ENCODE results near the gene ALG12.
A peak's percentile ranks its signal among the peaks of the same experiment; 100 is the strongest.

Gene ALG12

DNA sequence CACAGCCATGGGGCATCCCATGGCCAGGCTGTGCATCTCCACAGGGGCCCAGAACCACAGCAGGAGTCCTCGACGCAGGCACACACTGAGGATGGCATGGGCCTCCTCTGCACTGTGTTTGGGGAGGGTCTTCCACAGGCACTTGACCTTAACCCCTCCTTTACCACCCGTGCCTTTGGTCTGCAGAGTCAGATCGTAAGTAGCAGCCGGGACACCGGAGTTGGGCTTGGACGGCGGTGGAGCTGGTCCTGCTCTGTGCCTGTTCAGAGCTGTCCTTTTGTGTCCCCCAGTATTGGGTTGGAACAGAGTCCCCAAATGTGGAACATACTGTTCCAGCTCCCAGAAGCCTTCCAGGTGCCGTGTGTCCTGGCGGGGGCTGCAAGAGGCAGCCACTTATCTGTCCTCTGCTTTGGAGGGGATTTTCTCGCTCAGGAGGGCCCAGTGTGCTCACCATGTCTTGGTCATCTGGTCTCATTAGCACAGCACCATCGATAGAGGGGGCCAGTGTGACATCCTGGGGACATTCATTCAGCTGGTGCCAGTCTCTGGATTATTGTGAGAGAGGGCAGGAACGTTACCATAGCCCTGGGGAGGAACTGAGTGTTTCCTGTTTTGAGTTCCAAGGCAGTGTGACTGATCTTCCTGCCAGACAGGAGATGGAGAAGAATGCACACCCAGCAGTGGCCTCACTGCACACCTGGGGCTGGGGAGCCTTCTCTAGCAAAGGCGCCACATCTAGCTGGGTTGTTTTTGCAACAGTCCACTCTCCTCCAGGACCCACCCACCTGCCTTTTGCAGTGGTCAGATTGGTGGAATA is 12.6 kb upstream of the ALG12 start:
- Mint-ChIP-seq H3K36me3 (ENCODE audit: low read depth) (peaks cover 8% of the 10 kb centered on the region), H3K4me3 (peak overlapping the region; percentile 51), H3K4me1 (ENCODE audit: low read depth) (peaks cover 22% of the 10 kb centered on the region), H3K27me3 (ENCODE audit: low read depth) (no peaks in the 10 kb centered on the region), H3K9me3 (no peaks in the 10 kb centered on the region), H3K27ac (peak overlapping the region; percentile 71)

DNA sequence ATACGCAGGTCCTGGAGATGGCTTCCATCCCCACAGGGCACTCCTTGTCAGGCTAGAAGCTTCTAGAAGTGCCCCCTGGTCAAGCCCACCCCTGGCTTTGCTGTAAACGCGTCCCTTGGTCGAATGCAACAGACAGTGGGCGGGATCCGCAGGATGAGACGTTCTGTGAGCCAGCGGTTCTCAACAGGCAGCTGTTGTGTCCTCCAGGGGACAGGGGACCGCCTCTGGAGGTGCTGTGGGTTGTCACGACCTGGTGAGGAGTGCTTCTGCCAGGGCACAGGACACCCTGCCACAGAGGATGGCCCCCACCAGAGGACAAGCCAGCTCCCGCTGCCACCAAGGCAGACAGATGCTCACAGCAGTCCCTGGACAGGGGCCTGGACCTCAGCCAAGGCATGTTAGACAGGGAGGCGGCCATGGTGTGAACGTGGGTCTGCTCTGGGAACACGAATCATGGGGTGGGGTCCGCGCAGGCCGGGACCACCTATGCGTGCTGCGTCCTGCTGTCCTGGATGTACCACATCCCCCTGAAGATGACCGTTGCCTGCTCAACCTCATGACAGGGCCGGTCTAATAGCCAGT is 11.8 kb upstream of the ALG12 start:
- Mint-ChIP-seq H3K27ac (no peak overlapping the region), H3K4me3 (no peak overlapping the region), H3K4me1 (ENCODE audit: low read depth) (peaks cover 29% of the 10 kb centered on the region), H3K9me3 (no peaks in the 10 kb centered on the region), H3K36me3 (ENCODE audit: low read depth) (peaks cover 14% of the 10 kb centered on the region), H3K27me3 (ENCODE audit: low read depth) (no peaks in the 10 kb centered on the region)

DNA sequence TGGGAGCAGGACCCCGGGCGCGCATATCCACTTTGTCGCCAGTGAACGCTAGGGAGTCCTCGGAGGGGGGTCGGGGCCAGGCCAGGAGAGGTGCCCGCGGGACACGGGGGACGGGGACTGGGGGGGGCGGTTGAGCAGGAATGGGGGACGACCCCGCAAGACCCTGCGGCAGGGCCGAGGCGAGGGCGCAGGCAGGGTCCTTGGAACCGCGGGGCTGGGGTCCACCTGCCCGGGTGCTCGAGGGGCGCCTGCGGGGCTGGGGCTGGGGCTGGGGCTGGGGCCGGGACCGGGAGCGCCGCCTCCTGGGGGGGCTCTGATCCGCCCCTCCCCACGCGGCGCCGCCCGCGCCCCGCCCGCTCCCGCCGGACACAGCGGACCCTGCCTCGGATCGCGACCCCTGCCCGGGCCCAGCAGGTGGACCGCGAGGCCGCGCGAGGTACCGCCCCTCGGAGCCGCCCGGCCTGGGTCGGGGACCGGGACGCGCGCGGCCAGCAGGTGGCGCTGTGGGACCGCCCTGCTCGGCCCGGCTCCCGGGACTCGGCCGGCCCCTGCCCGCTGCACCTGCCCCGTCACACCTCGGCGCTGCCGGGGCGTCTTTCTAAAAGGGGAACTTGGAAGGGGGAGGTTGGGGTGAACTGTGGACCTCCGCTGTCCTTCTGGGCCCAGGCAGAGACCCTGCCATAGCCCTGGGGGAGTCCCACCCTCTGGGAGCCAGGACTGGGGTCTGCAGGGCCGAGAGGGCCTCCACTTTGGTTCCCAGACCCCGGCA is 11.2 kb upstream of the ALG12 start:
- Mint-ChIP-seq H3K9me3 (no peaks in the 10 kb centered on the region), H3K27ac (no peak overlapping the region), H3K4me1 (ENCODE audit: low read depth) (peaks cover 29% of the 10 kb centered on the region), H3K4me3 (no peak overlapping the region), H3K27me3 (ENCODE audit: low read depth) (no peaks in the 10 kb centered on the region), H3K36me3 (ENCODE audit: low read depth) (peaks cover 15% of the 10 kb centered on the region)

DNA sequence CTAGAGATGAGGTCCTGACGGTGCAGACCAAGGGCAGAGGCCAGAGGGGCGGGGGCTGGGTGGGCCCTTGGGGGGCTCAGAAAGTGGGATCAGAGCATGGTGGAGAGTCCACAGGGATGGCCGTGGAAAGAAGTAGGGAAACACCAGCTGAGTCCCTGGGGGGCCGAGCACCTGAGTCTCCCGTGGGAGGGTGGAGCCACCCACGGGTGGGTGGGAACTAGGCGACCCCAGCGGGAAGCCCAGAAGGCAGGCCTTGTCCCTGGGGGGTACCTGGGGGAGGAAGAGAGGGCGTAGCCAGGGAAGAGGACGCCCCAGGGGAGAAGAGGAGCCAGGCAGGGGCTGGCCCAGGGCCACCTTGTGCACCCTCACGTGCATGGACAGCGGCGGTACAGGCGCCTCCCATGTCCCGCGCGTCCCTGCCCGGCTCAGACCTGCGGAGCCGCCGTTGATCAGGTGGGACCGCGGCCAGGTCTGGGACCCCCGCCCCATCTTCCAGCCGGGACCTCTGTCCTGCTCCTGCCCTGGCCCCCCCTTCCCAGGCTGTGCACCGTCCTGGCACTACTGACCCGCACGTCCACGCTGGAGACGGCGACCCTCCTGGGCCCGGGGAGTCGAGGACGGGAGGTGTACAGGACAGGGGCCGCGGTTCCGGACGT is 10.4 kb upstream of the ALG12 start:
- Mint-ChIP-seq H3K4me1 (ENCODE audit: low read depth) (peaks cover 26% of the 10 kb centered on the region), H3K27me3 (ENCODE audit: low read depth) (no peaks in the 10 kb centered on the region), H3K9me3 (no peaks in the 10 kb centered on the region), H3K4me3 (no peak overlapping the region), H3K36me3 (ENCODE audit: low read depth) (peaks cover 15% of the 10 kb centered on the region), H3K27ac (peak overlapping the region; percentile 15)

DNA sequence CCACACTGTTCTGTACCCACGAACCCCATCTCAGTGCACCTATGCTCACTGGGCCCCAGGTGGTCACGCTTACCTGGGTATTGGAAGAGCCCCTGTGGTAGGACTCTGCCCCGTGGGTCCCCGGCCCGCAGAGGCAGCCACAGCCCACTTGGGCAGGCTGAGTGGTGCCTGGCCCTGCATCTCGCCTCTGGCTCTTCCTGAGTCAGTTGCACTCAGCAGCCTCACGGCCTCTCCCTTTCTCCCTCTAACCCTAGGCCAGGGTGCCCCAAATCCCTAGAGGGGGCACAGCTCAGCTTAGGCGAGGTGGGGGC is 9.9 kb upstream of the ALG12 start:
- Mint-ChIP-seq H3K4me1 (ENCODE audit: low read depth) (peaks cover 23% of the 10 kb centered on the region), H3K4me3 (no peak overlapping the region), H3K27ac (peak overlapping the region; percentile 63), H3K9me3 (no peaks in the 10 kb centered on the region), H3K36me3 (ENCODE audit: low read depth) (peaks cover 17% of the 10 kb centered on the region), H3K27me3 (ENCODE audit: low read depth) (no peaks in the 10 kb centered on the region)

DNA sequence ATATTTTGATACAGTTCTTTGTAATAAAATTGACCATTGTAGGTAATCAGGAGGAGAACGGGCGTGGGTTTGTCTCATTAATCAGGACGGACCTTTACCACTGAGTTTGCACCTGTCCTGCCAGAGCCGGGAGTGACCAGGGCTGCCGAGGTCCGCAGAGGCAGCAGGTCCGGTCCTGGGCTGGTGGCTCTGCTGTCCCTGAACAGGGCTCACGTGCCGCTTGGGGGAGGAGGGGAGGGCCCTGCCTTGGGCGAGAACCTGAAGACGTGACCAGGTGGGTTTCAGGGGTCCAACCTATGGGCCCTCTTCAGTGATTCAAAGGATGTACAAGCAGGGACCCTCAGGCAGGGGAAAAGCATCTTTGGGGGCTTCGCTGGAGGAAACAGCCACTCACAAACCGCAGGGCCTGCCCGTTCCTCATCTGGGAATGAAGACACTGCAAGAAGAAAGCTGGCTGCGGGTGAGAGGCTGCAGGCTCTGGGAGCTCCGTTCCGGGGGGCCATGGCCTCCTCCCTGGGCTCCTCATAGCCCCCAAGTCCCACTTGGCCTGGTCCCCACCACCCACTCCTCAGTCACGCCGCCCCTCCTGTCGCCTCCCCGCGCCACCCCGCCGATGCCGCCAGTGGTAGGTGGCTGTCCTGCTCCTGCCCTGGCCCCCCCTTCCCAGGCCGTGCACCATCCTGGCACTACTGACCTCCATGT is 9.4 kb upstream of the ALG12 start:
- Mint-ChIP-seq H3K9me3 (no peaks in the 10 kb centered on the region), H3K4me3 (no peak overlapping the region), H3K4me1 (ENCODE audit: low read depth) (peaks cover 21% of the 10 kb centered on the region), H3K27me3 (ENCODE audit: low read depth) (no peaks in the 10 kb centered on the region), H3K36me3 (ENCODE audit: low read depth) (peaks cover 17% of the 10 kb centered on the region), H3K27ac (peak overlapping the region; percentile 83)

DNA sequence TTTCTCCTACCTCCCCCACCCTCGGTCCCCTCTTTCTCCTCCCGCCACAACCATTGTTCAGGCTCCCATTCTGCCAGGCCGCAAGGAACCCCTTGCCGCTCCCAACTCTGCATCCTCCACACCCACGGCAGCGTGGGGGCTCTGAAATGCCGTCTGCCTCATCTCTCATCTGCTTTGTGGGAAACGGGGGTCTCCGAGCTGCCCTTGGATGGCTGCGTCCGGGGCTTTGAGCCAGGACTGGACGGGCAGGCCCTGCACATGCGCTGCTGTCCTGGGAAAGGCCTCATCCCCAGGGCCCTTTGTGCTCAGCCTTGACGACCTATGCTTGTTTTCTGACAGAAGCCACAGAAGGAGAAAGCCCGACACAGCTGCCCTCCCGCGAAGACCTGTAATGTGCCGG is 8.7 kb upstream of the ALG12 start:
- Mint-ChIP-seq H3K4me1 (ENCODE audit: low read depth) (peaks cover 21% of the 10 kb centered on the region), H3K4me3 (no peak overlapping the region), H3K36me3 (ENCODE audit: low read depth) (peaks cover 17% of the 10 kb centered on the region), H3K27ac (peak overlapping the region; percentile 83), H3K9me3 (no peaks in the 10 kb centered on the region), H3K27me3 (ENCODE audit: low read depth) (no peaks in the 10 kb centered on the region)

DNA sequence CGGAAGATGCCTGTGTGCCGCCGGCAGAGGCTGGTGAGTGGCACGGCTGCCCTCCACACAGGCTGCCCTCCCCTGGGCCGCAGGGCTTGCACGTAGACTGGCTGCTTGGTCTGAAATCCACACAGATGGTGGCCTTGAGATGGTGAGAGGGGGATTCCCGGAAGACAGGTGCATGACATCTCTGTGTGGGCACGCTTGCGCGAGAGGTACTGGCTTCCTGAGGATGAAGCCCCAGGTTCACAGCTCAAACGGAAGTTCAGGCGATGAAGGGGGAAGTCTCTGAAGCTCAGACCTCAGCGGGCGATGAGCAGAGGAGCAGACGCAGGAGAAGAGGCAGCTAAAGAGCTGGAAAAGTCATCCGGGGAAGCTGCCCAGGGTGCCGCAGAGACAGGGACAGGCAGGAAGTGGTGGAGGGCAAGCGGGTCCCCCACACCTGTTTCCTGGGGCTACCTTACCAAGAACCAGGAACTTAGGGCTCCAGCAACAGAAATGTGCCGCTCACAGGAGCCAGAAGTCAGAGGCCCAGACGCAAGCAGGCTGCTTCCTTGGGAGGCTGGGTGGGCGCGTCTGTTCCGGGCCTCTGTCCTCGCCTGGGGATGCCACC is 7.4 kb upstream of the ALG12 start:
- H3K4me1 Mint-ChIP-seq (ENCODE audit: low read depth) = peaks cover 14% of the 10 kb centered on the region
- peaks cover 21% of the 10 kb centered on the region for H3K36me3 Mint-ChIP-seq (ENCODE audit: low read depth)
- peak overlapping the region; percentile 97 for H3K27ac Mint-ChIP-seq

DNA sequence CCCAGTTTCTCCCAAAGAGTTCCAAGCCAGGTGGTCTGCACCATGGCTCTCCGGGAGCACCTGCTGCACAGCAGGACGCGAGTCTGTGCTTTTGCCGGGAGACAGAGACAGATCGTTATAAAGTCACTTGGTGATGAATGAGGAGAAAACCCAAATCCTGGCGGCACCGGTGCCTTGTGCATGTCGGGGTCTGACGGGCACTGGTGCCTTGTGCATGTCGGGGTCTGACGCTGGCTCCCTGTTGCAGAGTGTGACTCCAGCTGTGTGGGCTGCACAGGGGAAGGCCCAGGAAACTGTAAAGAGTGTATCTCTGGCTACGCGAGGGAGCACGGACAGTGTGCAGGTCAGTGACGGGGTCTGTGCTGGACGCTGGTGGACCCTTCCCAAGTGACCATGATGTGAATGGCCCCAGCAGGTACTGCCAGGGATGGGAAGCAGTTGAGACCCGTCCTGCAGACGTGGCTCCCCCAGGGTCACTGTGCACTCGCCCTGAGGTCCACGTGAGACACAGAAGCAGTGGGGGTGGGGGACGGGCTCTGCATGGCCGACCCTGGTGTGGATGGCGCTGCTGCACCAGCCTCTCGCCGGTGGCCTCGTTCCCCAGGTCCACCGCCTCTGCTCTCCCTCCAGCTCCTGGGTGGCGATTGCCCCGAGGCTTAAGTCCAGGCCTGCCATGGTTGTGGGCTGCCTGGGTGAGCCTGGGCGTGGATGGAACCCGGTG is 6.0 kb upstream of the ALG12 start:
- H3K4me1 Mint-ChIP-seq (ENCODE audit: low read depth) = peaks cover 21% of the 10 kb centered on the region
- peaks cover 31% of the 10 kb centered on the region for H3K36me3 Mint-ChIP-seq (ENCODE audit: low read depth)
- H3K4me3 Mint-ChIP-seq = no peak overlapping the region
- no peak overlapping the region for H3K27ac Mint-ChIP-seq
- H3K27me3 Mint-ChIP-seq (ENCODE audit: low read depth) = no peaks in the 10 kb centered on the region
- no peaks in the 10 kb centered on the region for H3K9me3 Mint-ChIP-seq

More for the DNA sequence above, 7.4 kb upstream of the ALG12 start:
- H3K27me3 Mint-ChIP-seq (ENCODE audit: low read depth) = no peaks in the 10 kb centered on the region
- peak overlapping the region; percentile 81 for H3K4me3 Mint-ChIP-seq
- no peaks in the 10 kb centered on the region for H3K9me3 Mint-ChIP-seq

DNA sequence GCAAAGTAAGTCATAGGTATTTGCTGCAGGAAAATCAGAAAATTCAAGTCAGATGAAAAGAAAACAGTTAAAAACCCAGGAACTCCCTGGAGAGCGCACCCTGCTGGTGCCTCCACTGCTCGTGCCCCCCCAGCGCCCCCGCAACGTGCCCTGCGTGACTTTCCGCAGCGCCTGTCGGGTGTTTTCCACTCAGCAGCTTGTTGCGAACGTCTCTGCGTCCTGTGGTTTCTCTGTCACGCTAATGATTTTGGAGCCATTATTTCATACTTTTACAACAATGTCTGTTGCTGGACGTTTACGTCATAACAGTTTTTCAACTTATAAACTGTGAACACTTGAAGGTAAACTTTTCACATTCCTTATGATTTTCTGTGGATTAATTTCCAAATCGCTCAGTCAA is 5.2 kb upstream of the ALG12 start:
- Mint-ChIP-seq H3K9me3 (no peaks in the 10 kb centered on the region), H3K4me3 (no peak overlapping the region), H3K4me1 (ENCODE audit: low read depth) (peaks cover 21% of the 10 kb centered on the region), H3K27me3 (ENCODE audit: low read depth) (no peaks in the 10 kb centered on the region), H3K27ac (no peak overlapping the region), H3K36me3 (ENCODE audit: low read depth) (peaks cover 31% of the 10 kb centered on the region)

DNA sequence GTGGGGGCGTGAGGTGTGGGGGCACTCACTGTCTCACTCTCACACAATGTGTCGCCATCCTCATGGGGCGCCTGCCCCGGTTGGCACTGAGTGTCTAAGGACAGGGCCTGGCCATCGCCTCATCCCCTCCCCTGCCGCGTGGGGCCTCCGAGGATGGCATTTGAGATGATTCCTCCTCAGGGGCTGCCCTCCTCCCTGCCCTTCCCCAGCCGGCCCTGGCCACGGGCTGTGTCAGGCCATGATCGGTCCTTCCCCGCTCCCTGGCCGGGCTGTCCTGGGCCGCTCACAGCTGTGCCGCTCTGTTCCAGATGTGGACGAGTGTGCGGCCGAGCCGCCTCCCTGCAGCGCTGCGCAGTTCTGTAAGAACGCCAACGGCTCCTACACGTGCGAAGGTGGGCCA is 4.7 kb upstream of the ALG12 start:
- Mint-ChIP-seq H3K27ac (no peak overlapping the region), H3K36me3 (ENCODE audit: low read depth) (peaks cover 31% of the 10 kb centered on the region), H3K4me3 (no peak overlapping the region), H3K4me1 (ENCODE audit: low read depth) (peaks cover 21% of the 10 kb centered on the region), H3K9me3 (no peaks in the 10 kb centered on the region), H3K27me3 (ENCODE audit: low read depth) (no peaks in the 10 kb centered on the region)

DNA sequence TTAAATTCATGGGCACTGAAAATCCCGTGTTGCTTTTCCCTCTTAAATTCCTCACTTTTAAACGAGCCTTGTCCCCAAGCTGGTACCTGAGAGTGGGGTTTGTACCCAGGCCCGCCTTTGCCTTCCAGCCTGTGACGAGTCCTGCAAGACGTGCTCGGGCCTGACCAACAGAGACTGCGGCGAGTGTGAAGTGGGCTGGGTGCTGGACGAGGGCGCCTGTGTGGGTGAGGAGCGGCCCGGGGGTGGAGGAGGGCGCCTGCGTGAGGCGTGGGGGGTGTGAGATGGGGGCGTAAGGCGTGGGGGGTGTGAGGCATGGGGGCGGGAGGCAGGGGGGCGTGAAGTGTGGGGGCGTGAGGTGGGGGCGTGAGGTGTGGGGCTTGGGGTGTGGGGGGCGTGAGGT is 4.2 kb upstream of the ALG12 start:
- Mint-ChIP-seq H3K27me3 (ENCODE audit: low read depth) (no peaks in the 10 kb centered on the region), H3K4me1 (ENCODE audit: low read depth) (peaks cover 21% of the 10 kb centered on the region), H3K4me3 (no peak overlapping the region), H3K9me3 (no peaks in the 10 kb centered on the region), H3K36me3 (ENCODE audit: low read depth) (peaks cover 31% of the 10 kb centered on the region), H3K27ac (no peak overlapping the region)

DNA sequence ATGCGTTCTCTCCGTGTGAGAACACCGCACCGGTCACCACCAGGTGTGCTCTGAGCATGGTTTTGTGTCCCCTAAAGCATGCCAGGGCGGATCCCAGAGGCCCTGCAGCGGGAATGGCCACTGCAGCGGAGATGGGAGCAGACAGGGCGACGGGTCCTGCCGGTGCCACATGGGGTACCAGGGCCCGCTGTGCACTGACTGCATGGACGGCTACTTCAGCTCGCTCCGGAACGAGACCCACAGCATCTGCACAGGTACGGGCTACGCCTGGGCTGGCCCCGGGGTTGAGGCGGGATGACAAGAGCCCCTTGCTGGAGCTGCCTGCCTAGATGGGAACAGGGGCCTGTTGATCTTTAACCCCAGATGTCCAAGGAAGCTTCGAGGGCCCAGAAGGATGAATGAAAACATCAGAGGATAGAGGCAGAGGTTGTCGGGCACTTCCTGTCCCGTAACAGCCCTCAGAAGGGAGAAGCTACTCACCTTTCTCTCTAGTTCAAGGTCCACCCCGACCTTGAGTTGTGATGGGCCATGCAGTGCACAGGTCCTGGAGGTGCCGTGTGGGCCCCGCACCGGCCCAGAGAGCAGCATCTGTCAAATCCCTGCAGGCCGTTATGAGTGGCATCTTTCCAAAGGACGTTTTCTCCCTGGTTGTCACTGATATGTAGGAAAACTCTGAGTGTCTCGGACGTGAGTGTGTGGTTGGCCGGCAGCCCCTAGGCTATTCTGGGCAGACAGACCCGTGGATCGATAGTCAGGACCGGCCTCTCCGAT is 3.5 kb upstream of the ALG12 start:
- H3K36me3 Mint-ChIP-seq (ENCODE audit: low read depth) = peaks cover 26% of the 10 kb centered on the region
- peaks cover 24% of the 10 kb centered on the region for H3K4me1 Mint-ChIP-seq (ENCODE audit: low read depth)
- H3K27ac Mint-ChIP-seq = no peak overlapping the region
- H3K4me3 Mint-ChIP-seq = no peak overlapping the region
- H3K9me3 Mint-ChIP-seq = no peaks in the 10 kb centered on the region
- no peaks in the 10 kb centered on the region for H3K27me3 Mint-ChIP-seq (ENCODE audit: low read depth)
